ENCODE data around the gene GSG1L.
"Not testable (repeated sequence)": the region's sequence is repeated elsewhere in the genome, so short reads cannot be mapped to it uniquely, and the experiment has no call there.

GSG1L gene

GRCh38 chr16:27980919-27981700 lies 82.4 kb downstream of the GSG1L start:
- DNase-seq (ENCODE audit: low read depth in 2 of 2): no peak

DNA sequence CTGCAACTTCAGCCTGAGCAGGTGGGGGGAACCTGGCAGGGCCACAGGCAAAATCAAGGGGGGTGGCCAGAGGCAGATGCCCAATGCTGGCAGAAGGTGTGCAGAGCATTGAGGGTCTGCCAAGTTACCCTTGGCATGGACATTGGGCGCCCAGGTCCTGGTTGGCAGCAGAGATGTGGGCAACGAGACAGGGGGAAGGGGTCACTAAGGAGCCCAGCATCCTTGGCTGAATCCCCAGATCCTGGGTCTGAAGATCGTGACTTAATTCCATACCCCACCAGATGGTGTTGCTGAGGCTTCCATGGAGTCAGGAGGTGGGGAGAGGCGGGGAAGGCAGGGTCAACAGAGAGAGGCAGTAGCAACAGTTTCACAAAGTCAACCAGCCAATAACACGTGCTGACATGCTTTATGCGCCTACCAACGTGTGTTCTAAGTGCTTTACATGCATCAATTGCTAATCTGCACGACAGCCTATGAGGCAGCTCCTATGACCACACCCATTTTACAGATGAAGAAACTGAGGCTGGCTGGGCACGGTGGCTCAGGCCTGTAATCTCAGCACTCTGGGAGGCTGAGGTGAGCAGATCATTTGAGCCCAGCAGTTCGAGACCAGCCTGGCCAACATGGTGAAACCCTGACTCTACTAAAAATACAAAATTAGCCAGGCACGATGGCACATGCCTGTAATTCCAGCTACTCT lies 83.3 kb downstream of the GSG1L start:
- no peak for DNase-seq (ENCODE audit: low read depth in 2 of 2)

DNA sequence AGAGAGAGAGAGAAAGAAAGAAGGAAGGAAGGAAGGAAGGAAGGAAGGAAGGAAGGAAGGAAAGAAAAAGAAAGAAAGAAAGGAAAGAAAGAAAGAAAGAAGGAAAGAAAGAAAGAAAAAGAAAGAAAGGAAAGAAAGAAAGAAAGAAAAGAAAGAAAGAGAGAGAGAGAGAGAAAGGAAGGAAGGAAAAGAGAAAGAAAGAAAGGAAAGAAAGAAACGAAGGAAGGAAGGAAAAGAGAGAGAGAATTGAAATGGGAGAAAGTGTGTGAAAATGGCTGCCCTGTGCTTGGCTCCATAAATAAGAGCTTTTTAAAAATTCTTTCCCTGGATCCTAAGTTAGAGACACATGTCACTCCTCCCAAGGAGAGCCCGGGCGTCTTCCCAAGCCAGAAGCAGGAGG lies 83.8 kb downstream of the GSG1L start:
- DNase-seq (ENCODE audit: low read depth in 2 of 2): not testable (repeated sequence)

- DNase-seq (ENCODE audit: low read depth in 2 of 2): no peak
These were observed 84.6 kb downstream of the GSG1L start for GRCh38 chr16:27978876-27979275.

DNA sequence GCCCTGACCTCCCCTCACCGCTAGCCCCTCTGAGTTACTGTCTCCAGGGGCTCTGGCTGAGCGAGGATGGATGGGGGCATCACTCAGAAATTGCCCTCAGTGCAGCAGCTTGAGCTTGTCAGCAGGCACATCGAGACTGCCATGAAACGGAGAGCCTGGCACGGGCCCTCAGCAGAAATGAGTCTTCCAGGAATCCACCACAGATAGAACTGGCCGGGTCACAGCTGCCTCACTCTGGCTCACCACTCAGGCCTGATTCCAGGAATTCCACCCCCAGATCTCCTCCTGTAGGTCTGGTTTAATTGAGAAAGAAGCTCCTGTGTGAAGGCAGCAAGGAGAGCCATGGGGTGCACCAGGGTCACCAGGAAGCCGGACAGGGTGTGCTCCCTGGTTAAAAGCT lies 85.5 kb downstream of the GSG1L start:
- no peak for DNase-seq (ENCODE audit: low read depth in 2 of 2)

GRCh38 chr16:27976990-27977389 lies 86.5 kb downstream of the GSG1L start:
- no peak for DNase-seq (ENCODE audit: low read depth in 2 of 2)

GRCh38 chr16:27974896-27975540 lies 88.5 kb downstream of the GSG1L start:
- no peak for DNase-seq (ENCODE audit: low read depth in 2 of 2)

DNA sequence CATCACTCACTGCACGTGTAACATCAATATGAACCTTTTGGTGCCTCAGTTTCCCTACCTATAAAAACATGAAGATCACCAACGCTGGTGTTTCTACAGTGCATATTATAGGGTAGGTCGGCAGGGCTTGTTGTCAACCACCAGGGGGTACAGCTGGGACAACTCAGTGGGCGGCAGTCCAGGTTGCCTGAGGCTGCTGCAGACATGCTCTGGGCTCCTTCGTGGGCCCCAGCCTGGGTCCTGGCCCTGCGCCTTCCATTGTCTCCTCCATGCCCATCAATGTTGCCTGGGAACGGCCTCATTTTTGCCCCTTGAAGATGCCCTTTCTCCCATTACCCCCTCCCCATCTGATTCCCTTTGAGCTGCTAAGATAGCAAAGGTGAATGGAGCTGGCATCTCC lies 89.8 kb downstream of the GSG1L start:
- DNase-seq (ENCODE audit: low read depth in 2 of 2): no peak

DNA sequence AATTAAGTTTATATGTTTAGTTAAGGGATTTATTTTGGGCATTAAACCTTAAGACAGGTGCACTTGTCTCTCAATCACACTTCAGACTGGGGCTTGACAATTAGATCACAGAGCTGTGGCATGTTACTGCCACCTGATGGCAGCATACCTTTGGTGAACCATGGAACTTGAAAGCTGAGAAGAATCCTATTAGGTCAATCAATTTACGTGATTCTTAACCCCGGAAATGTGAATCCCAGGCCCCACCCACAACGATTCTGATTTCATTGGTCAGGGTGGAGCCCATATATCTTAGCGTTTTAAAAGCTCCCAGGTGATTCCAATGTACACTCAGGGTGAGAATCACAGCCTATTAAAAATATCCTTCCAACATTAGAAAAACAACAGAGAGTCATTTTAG lies 91.0 kb downstream of the GSG1L start:
- no peak for DNase-seq (ENCODE audit: low read depth in 2 of 2)

DNA sequence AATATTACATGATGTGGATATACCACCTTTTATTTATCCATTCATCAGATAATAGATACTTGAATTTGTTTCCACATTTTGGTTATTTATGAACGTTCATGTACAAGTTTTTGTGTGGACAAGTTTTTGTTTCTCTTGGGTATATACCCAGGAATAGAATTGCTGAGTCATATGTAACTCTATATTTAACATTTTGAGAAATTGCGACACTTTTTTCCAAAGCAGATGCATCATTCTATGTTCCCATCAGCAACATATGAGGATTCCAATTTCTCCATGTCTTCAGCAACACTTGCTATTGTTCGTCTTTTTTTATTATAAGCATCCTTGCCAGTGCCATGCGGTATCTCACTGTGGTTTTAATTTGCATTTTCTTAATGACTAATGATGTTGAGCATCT lies 93.9 kb downstream of the GSG1L start:
- DNase-seq (ENCODE audit: low read depth in 2 of 2): no peak

DNA sequence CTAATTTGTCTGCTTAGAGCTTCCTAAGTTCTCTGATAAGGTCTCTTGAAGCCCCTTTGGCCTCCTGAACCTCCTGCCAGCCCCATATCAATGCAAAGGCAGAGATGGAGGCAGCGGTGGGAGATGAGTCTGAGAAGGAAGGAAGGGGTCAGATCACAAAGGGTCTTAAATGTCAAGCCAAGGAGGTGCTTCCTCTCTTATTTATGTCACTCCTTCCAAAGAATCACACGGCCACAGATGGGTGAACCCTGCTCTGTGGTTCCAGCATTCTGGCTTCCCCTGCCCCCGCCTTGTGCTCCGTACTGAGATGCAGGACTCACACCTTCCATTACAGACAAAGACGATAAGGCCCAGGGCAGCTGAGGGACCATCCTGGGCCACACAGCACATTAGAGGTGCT lies 96.3 kb downstream of the GSG1L start:
- DNase-seq (ENCODE audit: low read depth in 2 of 2): no peak

- no peak for DNase-seq (ENCODE audit: low read depth in 2 of 2)
These were observed 96.8 kb downstream of the GSG1L start for GRCh38 chr16:27966756-27967155.

DNA sequence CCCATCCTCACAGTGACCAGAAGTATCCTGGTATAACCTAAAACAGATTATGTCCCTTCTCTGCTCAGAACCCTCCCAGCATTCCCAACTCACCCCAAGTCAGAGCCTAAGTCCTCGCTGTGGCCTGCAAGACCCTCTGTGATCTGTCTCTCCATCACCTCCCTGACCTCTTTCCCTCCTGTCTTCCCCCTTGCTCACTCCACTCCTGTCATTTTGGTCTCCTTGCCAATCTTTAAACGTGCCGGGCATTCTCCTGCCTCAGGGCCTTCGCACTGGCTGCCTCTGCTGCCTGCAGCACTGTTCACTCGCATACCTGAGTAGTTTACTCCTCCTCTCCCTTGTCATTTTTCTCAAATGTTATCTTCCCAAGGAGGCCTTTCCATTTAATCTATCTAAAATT lies 97.7 kb downstream of the GSG1L start:
- DNase-seq (ENCODE audit: low read depth in 2 of 2): no peak

GRCh38 chr16:27963471-27963965 lies 100.0 kb downstream of the GSG1L start:
- DNase-seq (ENCODE audit: low read depth in 2 of 2): no peak

- no peak for DNase-seq (ENCODE audit: low read depth in 2 of 2)
These were observed 101.3 kb downstream of the GSG1L start for GRCh38 chr16:27962197-27962596.

DNA sequence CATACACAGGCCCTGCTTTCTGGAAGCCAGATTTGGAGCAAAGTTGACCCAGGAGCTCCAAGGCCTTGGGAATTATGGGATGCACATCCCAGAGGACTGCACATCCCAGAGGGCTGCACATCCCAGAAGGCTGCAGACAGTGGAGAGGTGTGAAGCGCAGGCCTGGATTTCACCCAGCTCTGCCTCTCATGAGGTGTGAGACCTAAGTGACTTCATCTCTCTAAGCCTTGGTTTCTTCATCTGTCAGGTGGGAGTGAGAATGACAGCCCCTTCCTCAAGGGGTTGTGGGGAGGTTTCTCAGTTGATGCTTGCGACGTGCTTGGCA lies 102.3 kb downstream of the GSG1L start:
- DNase-seq (ENCODE audit: low read depth in 2 of 2): no peak

- no peak for DNase-seq (ENCODE audit: low read depth in 2 of 2)
These were observed 102.8 kb downstream of the GSG1L start for GRCh38 chr16:27960619-27961295.

- no peak for DNase-seq (ENCODE audit: low read depth in 2 of 2)
These were observed 103.6 kb downstream of the GSG1L start for GRCh38 chr16:27959914-27960313.

DNA sequence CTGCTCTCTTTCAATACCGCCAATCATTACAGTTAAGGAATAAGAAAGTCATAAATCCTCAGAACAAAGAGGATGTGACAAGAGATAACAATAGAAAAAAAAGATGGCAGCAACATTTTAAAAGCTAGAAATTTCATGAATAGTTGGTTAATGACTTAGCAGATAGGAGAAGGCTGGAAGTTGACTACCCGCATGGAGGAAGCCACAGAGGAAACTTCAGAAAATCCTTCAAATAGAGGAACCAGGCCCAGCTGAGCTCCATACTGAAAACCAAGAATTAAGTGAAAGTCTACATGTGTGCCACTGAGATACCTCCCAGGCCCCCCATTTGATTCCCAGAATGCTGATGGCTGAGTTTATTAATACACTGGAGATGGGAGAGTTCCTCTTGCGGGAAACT lies 109.3 kb downstream of the GSG1L start:
- no peak for DNase-seq (ENCODE audit: low read depth in 2 of 2)

DNA sequence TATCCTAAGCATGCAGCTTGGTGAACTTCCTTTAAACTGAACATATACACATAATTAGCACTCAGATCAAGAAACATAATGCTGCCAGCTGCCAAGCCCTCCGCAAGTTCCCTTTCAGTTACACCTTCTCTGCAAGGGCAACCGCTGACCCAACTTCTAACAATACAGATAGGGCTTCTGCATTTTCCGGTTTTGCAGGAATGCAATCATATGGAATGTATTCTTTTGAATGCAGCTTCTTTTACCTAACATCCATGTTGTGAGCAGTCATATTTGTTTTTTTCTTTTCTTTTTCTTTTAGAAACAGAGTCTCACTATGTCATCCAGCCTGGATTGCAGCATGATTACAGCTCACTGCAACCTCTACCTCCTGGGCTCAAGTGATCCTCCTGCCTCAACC lies 110.7 kb downstream of the GSG1L start:
- DNase-seq (ENCODE audit: low read depth in 2 of 2): no peak

DNA sequence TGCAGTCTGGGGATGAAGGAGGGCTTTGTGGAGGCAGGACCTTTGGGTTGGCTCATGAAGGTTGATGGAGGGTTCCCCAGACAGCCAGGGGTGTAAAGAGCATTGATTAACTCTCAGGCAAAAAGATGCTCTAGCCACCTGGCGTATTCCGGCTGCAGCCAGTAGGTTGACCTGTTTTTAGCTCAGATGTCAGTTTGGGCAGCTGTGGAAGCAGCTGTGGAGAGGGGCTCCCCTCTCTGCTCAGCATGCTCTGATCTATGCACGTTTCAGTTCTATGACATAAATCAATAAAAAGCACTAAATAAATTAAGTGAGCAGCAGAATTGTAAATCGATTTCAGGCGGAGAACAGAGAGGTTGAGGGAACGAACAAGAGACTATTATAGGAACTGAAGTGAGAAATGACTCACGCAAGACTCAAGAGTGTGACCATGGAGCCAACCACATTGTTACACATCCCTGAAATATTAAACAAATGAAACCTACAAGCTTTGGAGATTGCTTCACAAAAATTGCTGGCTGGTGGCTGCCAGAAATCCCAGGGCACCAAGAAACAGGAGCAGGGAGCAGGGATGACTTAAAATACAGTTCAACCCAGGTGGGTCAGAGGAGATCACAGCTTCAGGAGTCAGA lies 111.9 kb downstream of the GSG1L start:
- DNase-seq (ENCODE audit: low read depth in 2 of 2): no peak
